Nephron (organoid): ENCODE measurements around the gene GRIN3B.

Experiments used
- H3K27ac Mint-ChIP-seq, 3 experiments: 2 replicates each; pipeline ENCODE4 v1.8.0; 2020; ENCODE audit warnings: mixed read lengths in 3 of 3, mild to moderate bottlenecking in 2 of 3, moderate library complexity in 1 of 3
- H3K27me3 Mint-ChIP-seq: 2 replicates; pipeline ENCODE4 v1.8.0; 2021; ENCODE audit warnings: low read depth, mild to moderate bottlenecking, moderate library complexity, mixed read lengths
- H3K36me3 Mint-ChIP-seq: 2 replicates; pipeline ENCODE4 v1.8.0; 2020; ENCODE audit warnings: low read depth, mixed read lengths
- H3K4me1 Mint-ChIP-seq: 2 replicates; pipeline ENCODE4 v1.8.0; 2020; ENCODE audit warnings: mixed read lengths
- H3K4me3 Mint-ChIP-seq, 3 experiments: 2 replicates each; pipeline ENCODE4 v1.8.0; 2020; ENCODE audit warnings: mild to moderate bottlenecking in 3 of 3, mixed read lengths in 3 of 3, moderate library complexity in 2 of 3
- H3K9me3 Mint-ChIP-seq: 2 replicates; pipeline ENCODE4 v1.8.0; 2020; ENCODE audit warnings: mixed read lengths
- CTCF ChIP-seq, 3 experiments: fragments of 200-600 bp; sonication (generic); IDR thresholded peaks; one replicate each; pipeline ENCODE4 v1.5.0; 2021; ENCODE audit warnings: antibody characterized with exemption in 3 of 3; ENCODE audit not compliant: unreplicated experiment in 3 of 3

Gene GRIN3B

GRCh38 chr19:1017115-1017905 is 17.1 kb downstream of the GRIN3B start:
- Mint-ChIP-seq H3K27ac (peak overlapping the region; percentile 48 to 83 (median 81)), H3K4me3 (peak overlapping the region; percentile 66 to 75 (median 75)), H3K4me1 (peaks cover 16% of the 10 kb centered on the region), H3K36me3 (no peaks in the 10 kb centered on the region), H3K9me3 (no peaks in the 10 kb centered on the region), H3K27me3 (peaks cover 3% of the 10 kb centered on the region)
- TF ChIP-seq CTCF (IDR thresholded peaks at IDR 0.05; ENCODE audit: unreplicated experiment in 3 of 3), result no peak

GRCh38 chr19:1017906-1018305 is 17.7 kb downstream of the GRIN3B start:
- Mint-ChIP-seq H3K36me3 (no peaks in the 10 kb centered on the region), H3K27ac (no peak overlapping the region), H3K9me3 (no peaks in the 10 kb centered on the region), H3K27me3 (peaks cover 3% of the 10 kb centered on the region), H3K4me3 (peak overlapping the region in 1 of 3 experiments; percentile 94), H3K4me1 (peaks cover 16% of the 10 kb centered on the region)
- no peak for TF ChIP-seq CTCF (IDR thresholded peaks at IDR 0.05; ENCODE audit: unreplicated experiment in 3 of 3)

- Mint-ChIP-seq H3K27me3 (peaks cover 3% of the 10 kb centered on the region), H3K27ac (peak overlapping the region in 2 of 3 experiments; percentile 19 to 48), H3K9me3 (no peaks in the 10 kb centered on the region), H3K36me3 (no peaks in the 10 kb centered on the region), H3K4me3 (peak overlapping the region; percentile 89 to 94 (median 92)), H3K4me1 (peaks cover 16% of the 10 kb centered on the region)
- TF ChIP-seq CTCF (IDR thresholded peaks at IDR 0.05; ENCODE audit: unreplicated experiment in 3 of 3), result no peak
Observed at GRCh38 chr19:1018393-1018792, 18.2 kb downstream of the GRIN3B start.

GRCh38 chr19:1018932-1019615 is 18.9 kb downstream of the GRIN3B start:
- Mint-ChIP-seq H3K9me3 (no peaks in the 10 kb centered on the region), H3K4me1 (peaks cover 16% of the 10 kb centered on the region), H3K36me3 (no peaks in the 10 kb centered on the region), H3K4me3 (peak overlapping the region; percentile 89 to 94 (median 92)), H3K27ac (peak overlapping the region in 2 of 3 experiments; percentile 19 to 48), H3K27me3 (peaks cover 3% of the 10 kb centered on the region)
- TF ChIP-seq CTCF (IDR thresholded peaks at IDR 0.05; ENCODE audit: unreplicated experiment in 3 of 3), result no peak

GRCh38 chr19:1019616-1019961 is 19.4 kb downstream of the GRIN3B start:
- H3K4me1 Mint-ChIP-seq, result peaks cover 16% of the 10 kb centered on the region
- no peak for TF ChIP-seq CTCF (IDR thresholded peaks at IDR 0.05; ENCODE audit: unreplicated experiment in 3 of 3)
- H3K27ac Mint-ChIP-seq, result peak overlapping the region; percentile 27 to 79 (median 72)
- no peaks in the 10 kb centered on the region for H3K9me3 Mint-ChIP-seq
- peak overlapping the region; percentile 89 to 94 (median 92) for H3K4me3 Mint-ChIP-seq
- H3K36me3 Mint-ChIP-seq, result no peaks in the 10 kb centered on the region
- peaks cover 3% of the 10 kb centered on the region for H3K27me3 Mint-ChIP-seq
